NCI-H2196 (cell line): ENCODE results near the gene KCNK7.

ENCODE experiments used
- DNase-seq: peaks from one replicate; lab custom pipeline; 2025; ENCODE audit not compliant: unreplicated experiment; lab: John Stamatoyannopoulos, UW

Gene KCNK7

GRCh38 chr11:65611758-65612603 is 16.4 kb upstream of the KCNK7 start:
- no peak for DNase-seq

GRCh38 chr11:65611028-65611757 is 15.6 kb upstream of the KCNK7 start:
- no peak for DNase-seq

- no peak for DNase-seq
Measured at GRCh38 chr11:65610404-65610803, 14.8 kb upstream of the KCNK7 start.

GRCh38 chr11:65609665-65610064 is 14.1 kb upstream of the KCNK7 start:
- no peak for DNase-seq

GRCh38 chr11:65609229-65609628 is 13.6 kb upstream of the KCNK7 start:
- no peak for DNase-seq

GRCh38 chr11:65607614-65608426 is 12.2 kb upstream of the KCNK7 start:
- no peak for DNase-seq

- DNase-seq, result peak; percentile 98
Measured at GRCh38 chr11:65606876-65607613, 11.4 kb upstream of the KCNK7 start.

GRCh38 chr11:65604258-65604657 is 8.7 kb upstream of the KCNK7 start:
- no peak for DNase-seq

GRCh38 chr11:65599955-65600246 is 4.3 kb upstream of the KCNK7 start:
- no peak for DNase-seq

- no peak for DNase-seq
Measured at GRCh38 chr11:65599216-65599954, 3.8 kb upstream of the KCNK7 start.

- DNase-seq, result no peak
Measured at GRCh38 chr11:65598258-65598699, 2.7 kb upstream of the KCNK7 start.

- no peak for DNase-seq
Measured at GRCh38 chr11:65596520-65596919, 920 bp upstream of the KCNK7 start.

- DNase-seq, result no peak
Measured at GRCh38 chr11:65595131-65595530, 469 bp downstream of the KCNK7 start.

- no peak for DNase-seq
Measured at GRCh38 chr11:65593518-65594414, 1.8 kb downstream of the KCNK7 start.

- no peak for DNase-seq
Measured at GRCh38 chr11:65592858-65593517, 2.6 kb downstream of the KCNK7 start.

GRCh38 chr11:65591939-65592857 is 3.4 kb downstream of the KCNK7 start:
- no peak for DNase-seq

- peak; percentile 88 for DNase-seq
Measured at GRCh38 chr11:65590240-65590738, 5.3 kb downstream of the KCNK7 start.
